ENCODE data around the gene C20orf202.
A peak's percentile ranks its signal among the peaks of the same experiment; 100 is the strongest.

Gene C20orf202

GRCh38 chr20:1184638-1185315, 18.5 kb upstream of the C20orf202 start, which contains the start of gene TMEM74B:
TSS of gene TMEM74B (minus strand) at chr20:1184981. CDS start at chr20:1183801, 1,180 bp downstream.
- no peak for DNase-seq (ENCODE audit: low spot score)

- no peak for DNase-seq (ENCODE audit: low spot score)
These were observed 17.9 kb upstream of the C20orf202 start for GRCh38 chr20:1185316-1185741.

DNA sequence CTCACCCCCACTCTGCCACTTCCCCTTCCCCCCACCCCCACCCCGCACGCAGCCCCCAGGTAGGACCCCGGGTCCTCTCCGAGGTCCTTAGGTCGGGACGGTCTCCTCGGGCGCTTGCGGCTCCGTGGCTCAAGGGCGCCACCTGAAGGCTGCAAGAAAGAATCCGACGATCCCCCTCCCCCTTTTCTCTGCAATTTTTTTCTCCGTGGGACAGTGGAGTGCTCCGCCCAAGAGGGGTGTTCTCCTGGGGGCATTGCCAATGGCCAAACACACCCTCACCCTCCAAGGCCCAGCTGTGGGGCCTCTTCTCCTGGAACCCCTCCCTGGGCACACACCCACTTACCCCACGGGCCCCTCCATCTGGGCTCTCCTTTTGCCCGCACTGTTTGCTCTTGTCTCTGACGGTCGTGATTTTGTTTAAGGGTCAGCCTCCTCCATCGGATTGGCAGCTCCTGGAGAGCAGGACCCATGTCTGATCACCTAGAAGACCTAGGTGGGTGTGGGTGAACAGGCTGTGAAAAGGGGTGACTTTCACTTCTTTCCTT, 17.4 kb upstream of the C20orf202 start:
- DNase-seq (ENCODE audit: low spot score) = peak; percentile 55

DNA sequence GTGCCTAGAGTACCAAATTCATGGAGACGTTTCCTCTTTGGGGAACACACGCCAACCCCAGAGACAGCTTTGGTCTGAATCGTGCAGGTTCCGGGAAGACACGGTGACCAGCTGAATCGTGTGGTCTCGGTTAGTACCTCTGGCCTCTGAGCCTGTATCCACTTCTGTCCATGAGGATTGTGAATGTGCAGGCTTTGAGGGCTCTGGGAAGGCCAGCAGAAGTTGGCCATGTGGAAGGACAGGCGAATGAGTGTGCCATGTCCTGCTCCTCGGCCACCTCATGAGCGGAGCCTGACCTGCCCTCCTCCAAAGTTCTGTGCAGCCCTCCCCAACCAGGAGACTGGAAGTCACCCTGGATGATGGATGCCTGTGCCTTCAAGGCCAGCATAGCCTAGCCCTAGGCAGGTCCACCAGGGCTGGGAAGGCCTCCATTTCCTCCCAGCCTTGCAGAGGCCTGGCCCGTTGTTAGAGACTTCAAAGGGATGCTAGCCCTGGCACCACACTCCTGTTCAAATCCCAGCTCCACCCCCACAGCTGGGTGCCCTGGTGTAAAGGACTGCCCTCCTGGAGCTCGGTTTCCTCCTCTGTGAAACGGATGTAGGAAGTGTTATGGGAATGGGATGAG, 16.8 kb upstream of the C20orf202 start:
- no peak for DNase-seq (ENCODE audit: low spot score)

DNA sequence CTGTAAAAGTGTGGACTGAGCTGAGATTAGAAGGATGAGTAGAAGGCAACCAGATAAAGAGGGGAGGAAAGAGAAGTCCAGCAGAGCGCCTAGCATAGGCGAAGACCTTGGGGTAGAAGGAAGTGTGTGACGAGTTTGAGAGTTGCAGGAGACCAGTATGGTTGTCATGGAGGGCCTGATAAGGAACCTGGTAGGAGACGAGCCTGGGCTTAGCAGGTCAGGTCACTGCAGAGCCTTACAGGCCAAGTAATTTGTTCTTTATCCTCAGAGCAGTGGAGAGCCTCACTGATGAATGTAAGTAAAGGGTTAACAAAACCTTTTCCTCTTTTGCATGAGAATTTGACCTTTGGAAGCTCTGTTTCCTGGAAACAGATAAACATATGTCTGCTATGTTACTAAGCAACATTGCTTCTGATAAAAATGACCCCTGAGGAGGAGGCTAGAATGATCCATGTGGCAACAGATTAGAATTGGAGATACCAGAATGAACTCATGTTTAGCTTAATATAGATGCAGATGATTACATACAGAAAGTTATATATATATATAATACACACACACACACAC, 15.6 kb upstream of the C20orf202 start:
- DNase-seq (ENCODE audit: low spot score) = no peak

DNA sequence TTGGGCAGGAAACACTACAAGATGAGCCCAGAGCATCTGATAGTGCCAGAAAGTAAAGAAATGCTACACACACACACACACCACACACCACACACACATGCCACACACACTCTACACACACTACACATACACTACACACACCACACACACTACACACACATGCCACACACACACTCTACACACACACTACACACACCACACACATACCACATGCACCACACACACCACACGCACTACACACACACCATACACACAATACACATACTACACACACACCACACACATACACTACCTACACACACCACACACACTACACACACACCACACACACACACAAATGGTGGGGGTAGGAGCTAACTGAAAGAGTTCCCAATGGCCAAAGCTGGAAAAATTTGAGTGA, 14.9 kb upstream of the C20orf202 start:
- no peak for DNase-seq (ENCODE audit: low spot score)

DNA sequence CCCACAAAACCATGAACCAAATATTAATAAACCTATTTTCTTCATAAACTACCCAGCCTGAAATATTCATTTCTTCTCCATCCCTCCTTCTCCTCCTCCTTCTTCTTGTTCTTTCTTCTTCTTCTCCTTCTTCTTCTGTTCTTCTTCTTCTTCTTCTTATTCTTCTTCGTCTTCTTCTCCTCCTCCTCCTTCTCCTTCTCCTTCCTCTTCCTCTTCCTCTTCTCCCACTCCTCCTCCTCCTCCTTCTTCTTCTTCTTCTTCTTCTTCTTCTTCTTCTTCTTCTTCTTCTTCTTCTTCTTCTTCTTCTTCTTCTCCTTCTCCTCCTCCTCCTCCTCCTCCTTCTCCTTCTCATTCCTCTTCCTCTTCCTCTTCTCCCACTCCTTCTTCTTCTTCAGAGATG, 13.4 kb upstream of the C20orf202 start:
- DNase-seq (ENCODE audit: low spot score) = no peak

DNA sequence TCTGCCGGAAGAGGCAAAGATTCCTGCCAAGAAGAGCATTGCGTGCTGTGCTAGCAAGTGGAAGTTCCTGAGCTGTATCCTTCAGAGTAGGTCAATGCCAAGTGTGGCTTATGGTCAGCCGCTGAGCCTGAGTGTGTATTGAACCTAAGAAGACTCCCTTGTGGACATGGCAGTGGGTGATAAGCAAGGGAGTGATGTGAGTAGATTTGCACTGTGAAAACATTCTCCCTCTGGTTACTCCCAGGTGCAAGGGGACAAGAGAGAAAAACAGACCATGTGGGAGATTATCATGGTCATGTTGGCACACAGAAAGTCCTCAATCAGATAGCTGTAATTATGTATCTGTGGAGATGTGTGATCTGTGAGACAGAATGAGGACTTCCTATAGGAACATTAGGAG, 12.4 kb upstream of the C20orf202 start:
- no peak for DNase-seq (ENCODE audit: low spot score)

- no peak for DNase-seq (ENCODE audit: low spot score)
These were observed 12.0 kb upstream of the C20orf202 start for GRCh38 chr20:1191299-1191698.

- no peak for DNase-seq (ENCODE audit: low spot score)
These were observed 8.0 kb upstream of the C20orf202 start for GRCh38 chr20:1195226-1195625.

- no peak for DNase-seq (ENCODE audit: low spot score)
These were observed 6.6 kb upstream of the C20orf202 start for GRCh38 chr20:1196634-1197033.

DNA sequence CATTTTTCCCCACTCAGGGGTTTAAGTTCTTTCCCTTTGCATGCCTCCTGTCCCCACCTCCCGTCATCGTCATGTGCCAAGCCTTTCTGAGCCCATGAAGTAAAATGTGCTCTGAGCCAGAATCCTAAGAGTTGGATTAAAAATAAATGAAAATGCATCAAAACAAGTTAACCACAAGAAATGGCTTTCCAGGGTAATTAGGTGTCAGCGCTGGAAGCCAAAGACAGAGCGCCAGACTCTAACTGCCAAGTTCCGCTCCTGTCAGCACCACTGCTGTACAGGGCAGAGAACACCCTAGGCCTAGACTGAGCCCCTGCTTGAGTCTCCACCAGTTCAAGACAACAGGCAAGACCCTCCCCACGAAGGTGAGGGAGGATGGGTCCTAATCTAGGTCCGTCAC, 5.5 kb upstream of the C20orf202 start:
- DNase-seq (ENCODE audit: low spot score) = no peak

GRCh38 chr20:1198751-1199150, 4.5 kb upstream of the C20orf202 start:
- no peak for DNase-seq (ENCODE audit: low spot score)

DNA sequence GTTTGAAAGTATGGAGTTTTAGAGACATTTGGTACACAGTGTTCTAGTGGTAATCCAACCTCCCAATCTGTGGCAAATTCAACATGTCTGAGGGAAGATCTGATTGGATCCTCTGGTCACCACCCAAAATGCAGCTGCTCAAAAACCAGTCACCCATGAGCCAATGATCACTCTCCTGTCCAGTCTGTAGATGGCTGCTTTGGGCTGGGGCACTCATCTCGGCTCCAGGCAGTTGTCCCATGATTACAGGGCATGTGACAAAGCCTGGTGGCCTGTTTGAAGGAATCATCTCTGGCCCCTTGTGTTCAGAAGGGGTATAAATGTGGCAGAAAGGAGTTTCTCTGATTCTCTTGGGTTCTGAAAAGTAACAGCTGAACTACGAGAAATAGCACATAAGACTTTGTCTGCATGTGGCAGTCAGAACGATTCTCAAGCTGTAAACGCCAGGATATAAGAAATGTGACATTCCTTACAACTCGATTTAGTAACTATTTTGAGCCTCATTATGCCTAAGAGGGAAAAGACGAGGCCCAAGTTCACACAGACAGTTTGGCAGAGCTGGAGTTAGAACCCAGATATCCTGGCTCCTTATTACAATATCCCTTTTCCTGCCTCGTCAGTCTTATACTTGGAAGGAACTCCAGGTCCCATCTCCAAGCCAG, 3.9 kb upstream of the C20orf202 start:
- no peak for DNase-seq (ENCODE audit: low spot score)

DNA sequence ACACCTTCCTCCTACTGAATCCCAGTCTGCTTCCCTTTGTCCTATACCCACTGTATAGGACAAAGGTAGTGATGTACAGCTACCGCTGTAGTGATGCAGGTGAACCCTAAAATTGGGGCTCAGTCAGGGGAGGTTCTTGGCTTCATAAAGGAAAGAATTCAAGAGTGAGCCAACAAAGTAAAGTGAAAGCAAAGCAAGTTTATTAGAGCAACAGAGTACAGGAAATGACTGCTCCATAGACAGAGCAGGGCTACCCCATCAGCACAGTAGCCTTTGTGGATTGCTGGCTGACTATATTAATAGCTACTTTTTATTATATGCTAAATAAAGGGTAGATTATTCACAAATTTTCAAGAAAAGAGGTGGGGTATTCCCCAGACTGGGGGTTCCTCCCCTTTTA, 3.3 kb upstream of the C20orf202 start:
- no peak for DNase-seq (ENCODE audit: low spot score)

DNA sequence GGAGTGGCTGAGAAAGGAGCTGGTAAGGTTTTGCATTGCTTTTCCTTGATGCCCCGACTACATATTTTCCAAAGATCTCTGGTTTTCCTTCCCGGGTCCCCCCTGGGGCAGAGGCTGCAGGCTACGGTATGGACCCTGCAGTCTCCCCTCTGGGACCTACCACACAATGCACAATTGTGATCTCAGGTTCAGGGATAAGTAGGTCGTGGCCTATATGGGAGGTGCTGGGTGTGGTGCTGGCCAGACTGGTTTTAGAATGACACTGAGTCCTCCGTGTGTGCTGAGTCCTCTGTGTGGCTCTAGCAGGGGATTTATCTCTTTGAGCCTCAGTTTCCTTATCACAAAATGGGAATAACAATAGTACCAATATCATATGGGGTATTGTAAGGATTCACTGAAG, 376 bp downstream of the C20orf202 start:
- no peak for DNase-seq (ENCODE audit: low spot score)

DNA sequence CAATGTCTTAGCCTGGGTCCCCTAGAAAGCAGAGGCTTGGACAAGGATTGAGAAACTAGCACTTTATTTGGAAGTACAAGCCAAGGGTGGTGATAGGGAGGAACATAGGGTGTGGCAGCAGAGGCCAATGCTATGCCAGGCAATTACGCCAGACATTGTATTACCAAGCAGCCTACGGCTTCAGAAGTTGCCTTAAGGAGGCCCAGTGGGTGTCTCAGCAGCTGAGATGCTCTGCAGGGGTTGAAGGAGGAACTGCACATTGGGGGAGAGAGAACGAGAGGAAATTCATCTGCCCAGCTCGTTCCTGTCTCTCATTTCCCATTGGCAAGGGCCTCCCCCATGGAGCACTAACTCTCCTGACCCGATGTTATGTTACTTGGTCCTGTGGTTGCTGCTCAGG, 859 bp downstream of the C20orf202 start:
- no peak for DNase-seq (ENCODE audit: low spot score)

- no peak for DNase-seq (ENCODE audit: low spot score)
These were observed 1.3 kb downstream of the C20orf202 start for GRCh38 chr20:1204576-1204975.

- no peak for DNase-seq (ENCODE audit: low spot score)
These were observed 2.5 kb downstream of the C20orf202 start for GRCh38 chr20:1205802-1206201.

GRCh38 chr20:1206366-1207148, 3.3 kb downstream of the C20orf202 start:
- DNase-seq (ENCODE audit: low spot score) = no peak

GRCh38 chr20:1207293-1207878, 4.1 kb downstream of the C20orf202 start:
- DNase-seq (ENCODE audit: low spot score) = no peak

Measured in AG08395 (cell line).